HuH-7.5 (cell line): Measurements from ENCODE around the gene SYVN1.
A peak's percentile ranks its signal among the peaks of the same experiment; 100 is the strongest.

Source experiments
- DNase-seq: peaks from one replicate; pipeline ENCODE4 v3.0.0; 2011; ENCODE audit warnings: low spot score

SYVN1 gene

GRCh38 chr11:65087827-65088226 is 46.5 kb downstream of the SYVN1 start:
- no peak for DNase-seq

GRCh38 chr11:65087216-65087615 is 47.1 kb downstream of the SYVN1 start:
- no peak for DNase-seq

- no peak for DNase-seq
These were observed 47.5 kb downstream of the SYVN1 start for GRCh38 chr11:65086809-65087208.

GRCh38 chr11:65085446-65085845 is 48.9 kb downstream of the SYVN1 start:
- DNase-seq, result no peak

GRCh38 chr11:65084598-65085375 is 49.5 kb downstream of the SYVN1 start:
- no peak for DNase-seq

GRCh38 chr11:65083834-65084597 is 50.3 kb downstream of the SYVN1 start, which contains the start of the genes CDCA5 and ZFPL1:
TSS of gene CDCA5 (minus strand) at chr11:65084040. CDS start at chr11:65083978, 62 bp downstream.
TSS of gene ZFPL1 (plus strand) at chr11:65084222. CDS start at chr11:65084699, 477 bp downstream.
- DNase-seq, result peak; percentile 89

GRCh38 chr11:65083134-65083833 is 51.0 kb downstream of the SYVN1 start:
- no peak for DNase-seq

- DNase-seq, result no peak
These were observed 55.5 kb downstream of the SYVN1 start for GRCh38 chr11:65078786-65079342.

- DNase-seq, result peak; percentile 62
These were observed 56.2 kb downstream of the SYVN1 start for GRCh38 chr11:65078151-65078550.

GRCh38 chr11:65077451-65077850 is 56.9 kb downstream of the SYVN1 start:
- DNase-seq, result no peak
